ENCODE data around the gene APBB2.
A peak's percentile ranks its signal among the peaks of the same experiment; 100 is the strongest.
"Not testable (repeated sequence)": the region's sequence is repeated elsewhere in the genome, so short reads cannot be mapped to it uniquely, and the experiment has no call there.

APBB2 gene

GRCh38 chr4:40924793-40925117, 289.6 kb downstream of the APBB2 start:
- no peak for DNase-seq

- peak; percentile 89 for DNase-seq
Observed at GRCh38 chr4:40924096-40924792, 290.1 kb downstream of the APBB2 start.

- no peak for DNase-seq
Observed at GRCh38 chr4:40923316-40924095, 290.8 kb downstream of the APBB2 start.

- not testable (repeated sequence) for DNase-seq
Observed at GRCh38 chr4:40919976-40920375, 294.4 kb downstream of the APBB2 start.

- DNase-seq, result no peak
Observed at GRCh38 chr4:40918330-40918729, 296.0 kb downstream of the APBB2 start.

- DNase-seq, result peak; percentile 75
Observed at GRCh38 chr4:40916880-40917279, 297.5 kb downstream of the APBB2 start.

GRCh38 chr4:40916218-40916555, 298.2 kb downstream of the APBB2 start:
- DNase-seq, result no peak

- DNase-seq, result peak; percentile 33
Observed at GRCh38 chr4:40915318-40916217, 298.8 kb downstream of the APBB2 start.

GRCh38 chr4:40912460-40913184, 301.7 kb downstream of the APBB2 start:
- DNase-seq, result no peak

- DNase-seq, result no peak
Observed at GRCh38 chr4:40910706-40911105, 303.6 kb downstream of the APBB2 start.

- peak; percentile 74 for DNase-seq
Observed at GRCh38 chr4:40909363-40909876, 304.9 kb downstream of the APBB2 start.

GRCh38 chr4:40908702-40909362, 305.5 kb downstream of the APBB2 start:
- peak; percentile 85 for DNase-seq

GRCh38 chr4:40908297-40908696, 306.0 kb downstream of the APBB2 start:
- DNase-seq, result no peak

GRCh38 chr4:40905414-40905813, 308.9 kb downstream of the APBB2 start:
- no peak for DNase-seq

- DNase-seq, result not testable (repeated sequence)
Observed at GRCh38 chr4:40900531-40900930, 313.8 kb downstream of the APBB2 start.

- peak; percentile 84 for DNase-seq
Observed at GRCh38 chr4:40897557-40898203, 316.7 kb downstream of the APBB2 start.

- DNase-seq, result no peak
Observed at GRCh38 chr4:40890764-40891163, 323.6 kb downstream of the APBB2 start.

- DNase-seq, result no peak
Observed at GRCh38 chr4:40890199-40890598, 324.1 kb downstream of the APBB2 start.

- no peak for DNase-seq
Observed at GRCh38 chr4:40888933-40889332, 325.4 kb downstream of the APBB2 start.

GRCh38 chr4:40887764-40888131, 326.6 kb downstream of the APBB2 start:
- no peak for DNase-seq

GRCh38 chr4:40886931-40887763, 327.2 kb downstream of the APBB2 start:
- DNase-seq, result no peak

All from stimulated activated CD4-positive, alpha-beta T cell treated with anti-CD3 and anti-CD28 coated beads, Interleukin-15, amount 100 ng/mL, for 24 hours (primary cell).